Measurements from ENCODE around the gene ERMARD. TPM values are rescaled to one million over a fixed set of nuclear protein-coding genes. Genes with fewer than 3 reads are reported as not detected.

The ERMARD gene
- 14.6 and 22.5 TPM in 2 replicates for total RNA-seq (2014; rRNA removed; shearing (Covaris generic))

GRCh38 chr6:169751242-169752073, at the start of gene ERMARD, which contains the start of gene DYNLT2:
ERMARD (plus strand) TSS chr6:169751622; CDS start chr6:169751658, 36 bp downstream.
DYNLT2 (minus strand) TSS chr6:169751572; CDS start chr6:169751458, 114 bp downstream.

DNA sequence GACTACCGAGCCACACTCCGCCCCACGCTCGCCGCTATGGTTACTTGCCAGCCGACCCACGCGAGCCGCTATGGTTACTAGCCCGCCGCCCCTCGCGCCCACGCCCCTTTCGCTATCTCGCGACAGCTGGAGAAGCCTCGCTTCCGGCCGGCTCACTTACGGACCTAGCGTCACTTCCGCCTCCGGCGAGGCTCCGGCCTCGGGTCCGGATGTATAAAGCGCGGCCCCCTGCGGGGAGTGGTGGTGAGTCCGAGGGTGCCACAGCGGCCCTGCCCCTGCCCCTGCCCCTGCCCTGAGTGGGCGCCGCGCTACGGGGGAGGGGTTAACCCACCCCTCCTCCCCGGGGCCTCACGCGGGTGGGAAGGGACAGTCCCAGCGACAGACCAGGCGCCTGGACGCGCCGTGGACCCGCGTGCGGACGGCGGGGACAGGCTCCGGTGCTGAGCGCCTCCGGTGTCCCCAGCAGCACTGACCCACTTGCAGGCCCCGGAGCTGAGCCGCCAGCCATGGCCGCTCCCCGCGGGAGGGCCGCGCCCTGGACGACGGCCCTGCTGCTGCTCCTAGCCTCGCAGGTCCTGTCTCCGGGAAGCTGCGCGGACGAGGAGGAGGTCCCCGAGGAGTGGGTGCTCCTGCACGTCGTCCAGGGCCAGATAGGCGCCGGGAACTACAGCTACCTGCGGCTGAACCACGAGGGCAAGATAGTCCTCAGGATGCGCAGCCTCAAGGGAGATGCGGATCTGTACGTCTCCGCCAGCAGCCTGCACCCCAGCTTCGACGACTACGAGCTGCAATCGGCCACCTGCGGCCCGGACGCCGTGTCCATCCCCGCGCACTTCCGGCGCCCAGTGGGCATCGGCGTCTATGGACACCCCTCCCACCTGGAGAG, 49.2 kb upstream of the ERMARD start, which contains the start of the genes C6orf120 and WDR27:
TSS of gene C6orf120 (plus strand) at position 173 of the 886 bp plus-strand sequence. CDS start at position 507, 334 bp downstream.
TSS of gene WDR27 (minus strand) at position 76 of the 886 bp plus-strand sequence. CDS start 13,024 bp downstream, outside the sequence.

GRCh38 chr6:169724494-169725124, 26.8 kb upstream of the ERMARD start, which contains the start of gene PHF10:
PHF10 (minus strand) TSS chr6:169724500; CDS start chr6:169723931, 569 bp downstream.

Other genes with a start within 250 kb of the ERMARD start
- 37.1 and 46.4 TPM in 2 replicates for gene WDR27, start 49.6 kb upstream of the ERMARD start, total RNA-seq (2014; rRNA removed; shearing (Covaris generic))
- 28.8 and 31.5 TPM in 2 replicates for gene C6orf120, start 49.5 kb upstream of the ERMARD start, total RNA-seq (2014; rRNA removed; shearing (Covaris generic))
- 22.1 and 23.2 TPM in 2 replicates for gene PHF10, start 27.1 kb upstream of the ERMARD start, total RNA-seq (2014; rRNA removed; shearing (Covaris generic))
- 1.5 and 1.6 TPM in 2 replicates for gene DYNLT2, start 50 bp upstream of the ERMARD start, total RNA-seq (2014; rRNA removed; shearing (Covaris generic))